ENCODE results near the gene MRPL12. TPM values are rescaled to one million over a fixed set of nuclear protein-coding genes. Genes with fewer than 3 reads are reported as not detected.
"Not testable (repeated sequence)": the region's sequence is repeated elsewhere in the genome, so short reads cannot be mapped to it uniquely, and the experiment has no call there.

MRPL12 gene
- total RNA-seq, 1 donor from 2014 or later = 9.2 TPM

DNA sequence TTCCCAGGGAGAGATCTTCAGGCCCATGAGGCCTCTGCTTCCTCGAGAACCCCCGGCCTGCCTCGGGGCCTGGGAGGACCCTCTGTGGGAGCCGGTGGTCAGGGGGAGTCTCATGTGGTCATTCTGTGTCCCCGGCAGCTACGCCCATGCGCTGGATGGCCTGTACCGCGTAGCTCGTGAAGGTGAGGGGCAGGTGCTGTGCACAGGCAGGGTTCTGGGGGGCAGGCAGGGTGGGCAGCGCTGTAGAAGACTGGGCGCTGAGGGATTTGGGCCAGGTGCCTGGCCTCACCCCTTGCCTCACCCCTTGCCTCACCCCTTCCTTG lies 13.5 kb downstream of the MRPL12 start:
- DNase-seq = no peak

DNA sequence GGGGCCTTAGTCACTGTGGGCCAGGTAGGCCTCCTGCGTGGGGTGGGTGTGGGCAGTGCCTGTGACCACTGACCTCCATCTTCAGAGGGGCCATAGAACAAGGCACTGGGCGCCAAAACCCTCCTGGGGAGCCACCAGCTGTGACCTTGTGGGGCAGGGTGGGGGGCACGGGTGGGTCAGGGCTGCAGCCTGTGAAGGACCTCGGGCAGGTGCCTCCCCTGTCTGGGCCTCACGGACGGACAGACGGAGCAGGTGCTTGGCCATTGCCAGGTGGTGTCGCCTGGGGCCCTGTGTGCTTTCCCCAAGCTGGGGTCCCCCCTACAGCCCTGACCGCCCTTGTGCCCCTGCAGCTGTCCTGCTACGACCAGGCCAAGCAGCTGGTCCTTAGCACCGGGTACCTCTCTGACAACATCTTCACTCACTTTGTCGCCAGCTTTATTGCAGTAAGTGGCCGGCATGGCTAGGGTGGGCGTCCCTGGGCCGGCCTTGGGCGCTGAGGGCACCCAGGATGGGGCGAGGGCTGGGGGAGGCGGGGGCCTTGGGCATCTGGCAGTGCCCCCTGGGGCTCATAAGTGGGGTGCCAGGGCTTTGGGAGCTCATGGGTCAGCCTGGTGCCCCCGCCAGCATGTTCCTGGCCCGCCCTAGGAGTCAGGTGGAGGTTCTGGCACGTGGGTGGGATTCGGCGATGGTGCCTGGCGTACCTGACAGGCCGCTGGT lies 14.0 kb downstream of the MRPL12 start:
- DNase-seq = no peak

DNA sequence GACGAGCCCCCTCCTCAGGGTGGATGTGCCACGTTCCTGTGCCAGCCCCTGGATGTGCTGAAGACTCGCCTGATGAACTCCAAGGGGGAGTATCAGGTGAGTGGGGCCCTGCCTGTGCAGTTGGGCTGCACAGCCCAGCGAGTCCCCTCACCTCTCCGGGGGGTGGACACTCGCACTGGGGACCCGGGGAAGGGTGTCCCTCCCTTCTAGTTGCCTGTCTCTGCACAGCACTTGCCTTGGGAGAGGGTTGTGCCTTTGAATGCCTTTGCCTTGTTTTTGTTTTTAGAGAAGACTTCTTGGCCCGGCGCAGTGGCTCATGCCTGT lies 14.6 kb downstream of the MRPL12 start:
- DNase-seq = no peak

DNA sequence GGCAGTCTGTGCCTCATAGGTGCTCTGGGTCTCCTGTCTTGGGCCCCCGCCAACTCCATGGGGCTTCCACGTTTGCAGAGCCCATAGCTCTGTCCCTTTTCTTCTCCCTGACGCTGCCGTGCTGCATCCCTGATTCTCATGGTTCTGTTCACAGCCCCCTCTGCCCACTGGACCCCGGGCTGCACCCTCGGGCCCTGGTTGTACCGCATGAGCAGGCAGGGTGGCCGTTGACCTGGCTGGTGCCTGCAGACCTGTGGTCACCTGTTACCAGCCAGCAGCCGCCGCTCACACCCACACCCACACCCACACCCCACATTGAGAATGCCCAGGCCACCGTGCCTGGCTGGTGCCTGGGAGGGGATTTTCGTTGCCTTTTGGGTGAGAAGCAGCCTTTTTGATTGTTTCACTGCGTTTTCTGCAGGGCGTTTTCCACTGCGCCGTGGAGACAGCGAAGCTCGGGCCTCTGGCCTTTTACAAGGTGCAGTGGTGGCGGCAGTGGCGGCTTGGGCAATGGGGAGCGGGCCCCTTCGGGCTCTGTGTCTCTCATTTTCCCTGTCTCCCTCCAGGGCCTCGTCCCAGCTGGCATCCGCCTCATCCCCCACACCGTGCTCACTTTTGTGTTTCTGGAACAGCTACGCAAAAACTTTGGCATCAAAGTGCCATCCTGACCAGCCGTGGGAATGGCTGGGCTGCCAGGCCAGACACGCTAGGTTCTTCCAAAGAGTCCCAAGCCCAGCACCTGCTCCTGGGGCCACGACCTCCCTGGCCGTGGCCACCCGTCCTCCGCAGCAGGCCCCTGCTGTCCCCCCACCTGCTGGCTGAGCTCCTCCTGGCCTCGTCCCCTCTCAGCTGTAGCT lies 16.5 kb downstream of the MRPL12 start:
- no peak for DNase-seq

- DNase-seq = no peak
Measured at GRCh38 chr17:81720267-81721071, 17.3 kb downstream of the MRPL12 start.

- DNase-seq = no peak
Measured at GRCh38 chr17:81722184-81723120, 19.3 kb downstream of the MRPL12 start.

- DNase-seq = no peak
Measured at GRCh38 chr17:81723651-81724209, 20.6 kb downstream of the MRPL12 start.

- no peak for DNase-seq
Measured at GRCh38 chr17:81725439-81725838, 22.3 kb downstream of the MRPL12 start.

DNA sequence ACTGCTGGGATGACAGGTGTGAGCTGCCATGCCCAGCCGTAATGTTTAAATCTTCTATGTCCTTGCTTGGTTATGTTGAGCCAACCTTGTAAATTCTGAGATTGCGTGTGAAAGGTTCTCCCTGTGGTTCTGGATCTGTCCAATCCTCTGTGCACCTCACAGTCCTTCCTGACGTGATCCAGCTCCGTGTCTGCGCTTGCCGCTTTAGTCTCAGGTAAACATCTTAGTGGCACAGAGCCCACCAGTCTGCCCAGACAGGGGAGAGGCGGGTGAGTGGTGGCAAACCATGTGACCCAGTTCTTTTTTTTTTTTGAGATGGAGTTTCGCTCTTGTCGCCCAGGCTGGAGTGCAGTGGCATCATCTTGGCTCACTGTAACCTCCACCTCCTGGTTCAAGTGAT lies 22.8 kb downstream of the MRPL12 start:
- no peak for DNase-seq

- no peak for DNase-seq
Measured at GRCh38 chr17:81727324-81728031, 24.3 kb downstream of the MRPL12 start.

DNA sequence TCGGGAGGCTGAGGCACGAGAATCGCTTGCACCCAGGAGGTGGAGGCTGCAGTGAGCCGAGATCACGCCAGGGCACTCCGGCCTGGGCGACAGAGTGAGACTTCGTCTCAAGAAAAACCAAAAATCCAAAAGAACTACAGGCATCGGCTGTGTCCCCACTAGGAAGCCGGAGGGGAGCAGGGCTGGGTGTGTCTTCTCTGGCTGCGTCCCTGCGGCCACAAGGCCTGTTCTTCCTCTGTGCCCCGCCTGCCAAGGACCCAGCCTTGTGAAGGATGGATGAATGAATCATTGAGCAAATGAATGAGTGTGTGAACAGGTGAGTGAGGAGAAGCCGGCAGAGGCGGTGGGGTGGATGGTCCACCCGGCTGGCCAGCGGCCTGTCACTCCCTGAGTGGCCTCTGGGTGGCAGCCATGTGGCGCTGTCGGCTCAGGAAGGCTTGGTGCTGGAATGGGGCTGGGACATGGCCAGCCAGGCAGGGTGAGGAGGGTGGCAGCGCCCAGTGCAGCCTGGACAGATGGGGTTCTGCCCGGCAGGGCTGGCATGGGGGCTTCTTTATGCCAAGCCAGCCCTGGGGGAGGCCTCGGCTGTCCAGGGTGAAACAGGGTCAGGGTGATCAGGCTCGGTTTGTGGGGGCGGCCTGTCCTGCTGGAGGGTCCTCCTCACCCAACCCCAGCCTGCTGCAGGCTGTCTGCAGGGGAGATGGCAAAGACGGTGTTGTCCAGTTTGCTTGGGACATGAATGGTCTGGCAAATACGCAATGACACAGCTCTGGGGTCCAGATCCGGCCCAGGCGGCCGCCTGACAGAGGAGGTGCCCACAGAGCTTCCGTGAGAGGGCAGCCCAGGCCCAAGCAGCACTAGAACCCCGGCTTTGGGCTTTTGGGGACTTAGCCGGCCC lies 30.6 kb downstream of the MRPL12 start:
- peak; percentile 9 for DNase-seq

GRCh38 chr17:81734405-81735263 lies 31.5 kb downstream of the MRPL12 start:
- DNase-seq = no peak

DNA sequence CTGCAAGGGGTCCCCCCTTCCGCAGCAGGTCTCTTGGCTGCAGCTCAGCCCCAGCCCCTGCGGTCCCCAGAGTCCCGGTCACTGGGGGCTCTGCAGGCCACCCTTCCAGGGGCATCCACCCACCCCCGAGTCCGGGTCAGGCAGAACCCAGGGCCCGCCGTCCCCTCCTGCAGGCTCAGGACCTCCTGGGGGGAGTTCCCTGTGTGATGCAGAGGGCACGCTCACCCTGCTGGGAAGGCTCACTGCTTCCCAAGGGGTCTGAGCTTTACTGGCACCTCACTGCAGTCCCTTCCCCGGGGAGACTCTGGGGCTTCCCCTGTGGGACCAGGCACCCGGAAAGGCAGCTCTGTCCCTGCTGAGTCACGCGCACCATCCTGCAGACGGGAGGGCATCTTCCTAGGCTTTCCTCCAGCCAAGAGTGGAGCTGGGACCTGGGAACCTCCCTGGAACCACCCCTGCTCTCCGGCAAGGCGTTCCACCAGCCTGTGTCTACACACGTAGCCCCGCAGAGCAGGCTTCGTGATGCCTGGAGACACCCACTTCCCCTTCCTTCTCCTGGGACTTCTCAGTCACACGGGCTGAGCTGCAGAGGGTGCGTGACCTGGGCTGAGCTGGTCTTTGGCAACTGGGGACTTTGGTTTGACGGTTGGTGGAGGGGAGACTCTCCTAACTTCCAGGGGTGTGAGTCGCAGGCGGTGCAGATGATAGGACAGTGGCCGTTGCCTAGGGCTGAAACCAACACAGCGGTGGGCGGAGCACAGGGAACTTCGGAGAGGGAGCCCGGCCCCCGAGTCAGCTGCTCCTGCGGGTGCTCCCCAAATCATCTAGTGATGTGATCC lies 32.3 kb downstream of the MRPL12 start:
- no peak for DNase-seq

GRCh38 chr17:81737947-81738800 lies 35.0 kb downstream of the MRPL12 start:
- no peak for DNase-seq

- DNase-seq = no peak
Measured at GRCh38 chr17:81738801-81739393, 35.7 kb downstream of the MRPL12 start.

DNA sequence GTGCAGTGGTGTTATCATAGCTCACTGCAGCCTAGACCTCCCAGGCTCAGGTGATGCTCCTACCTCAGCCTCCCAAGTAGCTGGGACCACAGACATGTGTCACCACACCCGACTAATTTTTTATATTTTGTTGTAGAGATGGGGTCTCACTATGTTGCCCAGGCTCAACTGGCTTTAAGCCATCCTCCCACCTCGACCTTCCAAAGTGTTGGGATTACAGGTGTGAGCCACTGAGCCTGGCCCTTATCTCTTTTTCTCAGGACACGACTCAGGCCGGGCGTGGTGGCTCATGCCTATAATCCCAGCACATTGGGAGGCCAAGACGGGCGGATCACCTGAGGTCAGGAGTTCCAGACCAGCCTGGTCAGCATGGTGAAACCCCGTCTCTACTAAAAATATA lies 36.4 kb downstream of the MRPL12 start:
- DNase-seq = not testable (repeated sequence)

All from skin of body (tissue), 2 donors.